K562 treated with DMSO at 1 percent for 12 hours (cell line): ENCODE results near the gene DMAC2. TPM values are rescaled to one million over a fixed set of nuclear protein-coding genes. Genes with fewer than 3 reads are reported as not detected.

ENCODE experiments used
- total RNA-seq: library from RNA; unstranded; fragments of 300-600 nt; gene quantifications from 2 replicates; pipeline ENCODE4 v1.2.3, GENCODE V29; 2022; ENCODE audit not compliant: insufficient read depth

DMAC2 gene
- 56.0 and 67.7 TPM in 2 replicates for total RNA-seq

GRCh38 chr19:41439441-41440222, at the start of gene DMAC2:
Gene DMAC2 (minus strand): TSS chr19:41439912. CDS start chr19:41439899, 13 bp downstream.

DNA sequence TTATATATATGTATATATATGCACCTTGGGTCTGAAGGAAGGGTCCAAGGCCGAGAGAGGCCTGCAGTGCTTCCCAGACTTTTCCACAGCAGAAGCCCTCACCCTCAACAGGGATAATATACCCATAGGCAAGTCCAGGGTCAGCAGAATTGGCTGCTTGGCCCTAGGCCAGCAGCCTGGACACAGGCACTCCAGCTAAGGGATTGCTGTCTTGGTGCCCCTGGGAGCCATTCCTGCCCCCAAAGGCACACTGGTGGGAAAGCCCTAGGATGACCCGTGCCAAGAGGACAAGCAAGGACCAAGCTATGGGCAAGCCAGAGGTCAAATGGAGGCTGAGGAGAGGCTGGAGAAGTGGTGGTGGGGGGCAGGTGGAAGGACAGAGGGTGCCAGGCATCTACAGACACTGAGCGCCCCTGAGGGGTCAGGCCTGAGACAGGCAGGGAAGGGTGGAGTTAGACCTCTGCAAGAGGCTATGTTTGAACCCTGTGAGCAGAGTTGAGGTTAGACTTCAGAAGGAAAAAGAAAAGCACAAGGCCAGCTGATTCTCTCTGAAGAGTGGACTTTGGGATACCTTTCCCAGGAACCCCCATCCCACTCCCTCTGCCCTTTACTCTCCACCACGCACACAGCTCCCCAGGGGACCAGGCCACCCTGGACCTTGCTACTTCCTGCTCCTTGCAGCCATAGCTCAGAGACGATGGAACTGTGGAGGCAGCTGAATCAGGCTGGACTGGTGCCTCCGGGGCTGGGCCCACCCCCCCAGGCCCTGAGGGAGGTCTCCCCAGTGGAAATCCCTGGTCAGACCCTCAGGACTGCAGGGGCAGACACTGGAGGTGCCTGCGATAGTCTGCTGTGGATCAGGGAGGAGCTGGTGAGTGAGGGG, 3.0 kb upstream of the DMAC2 start, which contains the start of gene ERICH4:
ERICH4 (plus strand) TSS at position 684 of the 883 bp plus-strand sequence; CDS start at position 698, 14 bp downstream.

GRCh38 chr19:41426952-41427646, 12.6 kb downstream of the DMAC2 start, which contains the start of gene B3GNT8:
Gene B3GNT8 (minus strand): TSS chr19:41427374. CDS start chr19:41426778, 596 bp downstream.

DNA sequence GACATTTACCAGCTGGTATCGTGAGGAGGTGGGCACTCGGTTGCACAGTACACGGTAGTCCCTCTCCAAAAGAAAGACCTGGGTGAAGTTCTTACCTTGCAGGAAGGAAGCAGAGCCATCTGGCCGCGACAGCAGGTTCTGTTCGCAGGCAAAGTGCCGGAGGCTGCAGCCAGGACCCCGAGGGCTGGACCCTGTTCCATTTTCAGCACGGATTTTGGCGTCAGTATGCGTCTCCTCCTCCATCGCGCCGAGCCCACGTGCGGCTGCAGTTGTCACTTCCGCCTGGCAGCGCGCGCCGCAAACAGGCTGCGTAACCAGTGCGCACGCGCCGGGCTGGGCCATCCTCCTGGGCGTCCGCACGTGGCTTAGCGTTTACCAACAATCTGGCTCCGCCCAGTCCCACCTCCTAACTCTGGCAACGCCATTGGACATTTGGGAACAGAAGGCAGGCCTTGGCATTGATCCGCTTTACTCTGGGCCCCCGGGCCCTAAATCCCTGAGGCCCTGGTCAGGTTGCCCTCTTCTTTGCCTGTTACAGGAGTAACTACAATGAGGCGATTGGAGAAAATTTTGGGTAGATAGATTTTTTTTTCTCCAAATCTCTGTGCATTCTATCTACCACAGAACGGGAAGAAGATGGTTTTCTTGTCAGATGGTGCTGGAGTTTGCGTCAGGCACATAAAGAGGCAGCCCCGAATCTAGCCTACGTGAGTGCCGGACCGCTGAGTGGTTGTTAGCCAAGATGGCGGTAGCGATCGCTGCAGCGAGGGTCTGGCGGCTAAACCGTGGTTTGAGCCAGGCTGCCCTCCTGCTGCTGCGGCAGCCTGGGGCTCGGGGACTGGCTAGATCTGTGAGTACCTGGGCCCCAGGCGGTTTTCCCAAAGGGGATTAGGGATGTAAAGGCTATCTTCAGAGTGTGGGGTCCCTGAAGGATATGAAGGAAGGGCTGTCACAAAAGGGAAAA, 42.3 kb downstream of the DMAC2 start, which contains the start of the genes BCKDHA and EXOSC5:
BCKDHA (plus strand) TSS at position 733 of the 964 bp plus-strand sequence; CDS start at position 743, 10 bp downstream.
EXOSC5 (minus strand) TSS at position 274 of the 964 bp plus-strand sequence; CDS start at position 243, 31 bp downstream.

Other genes with a start within 250 kb of the DMAC2 start
- 0.48 and 4.7 TPM in 2 replicates for gene CYP2S1, start 246.7 kb downstream of the DMAC2 start, total RNA-seq
- 0.36 and 0.54 TPM in 2 replicates for gene AXL, start 220.7 kb downstream of the DMAC2 start, total RNA-seq
- gene HNRNPUL1, start 175.5 kb downstream of the DMAC2 start, total RNA-seq, result 66.0 and 143 TPM in 2 replicates
- 16.6 and 31.0 TPM in 2 replicates for gene CCDC97, start 129.7 kb downstream of the DMAC2 start, total RNA-seq
- 110 and 167 TPM in 2 replicates for gene TGFB1, start 86.0 kb downstream of the DMAC2 start, total RNA-seq
- 6.0 and 11.1 TPM in 2 replicates for gene B9D2, start 75.8 kb downstream of the DMAC2 start, total RNA-seq
- 3.5 and 8.5 TPM in 2 replicates for gene TMEM91, start 63.4 kb downstream of the DMAC2 start, total RNA-seq
- gene EXOSC5, start 42.6 kb downstream of the DMAC2 start, total RNA-seq, result 24.0 and 41.4 TPM in 2 replicates
- gene BCKDHA, start 42.1 kb downstream of the DMAC2 start, total RNA-seq, result 49.9 and 53.6 TPM in 2 replicates
- 7.2 and 7.6 TPM in 2 replicates for gene B3GNT8, start 12.5 kb downstream of the DMAC2 start, total RNA-seq
- not detected in 2 replicates for gene ERICH4, start 3.2 kb upstream of the DMAC2 start, total RNA-seq
- 1.4 and 1.6 TPM in 2 replicates for gene CEACAM21, start 136.3 kb upstream of the DMAC2 start, total RNA-seq
- gene CEACAM4, start 187.2 kb upstream of the DMAC2 start, total RNA-seq, result not detected in 2 replicates
- gene CEACAM7, start 248.4 kb upstream of the DMAC2 start, total RNA-seq, result not detected in 2 replicates